H54 (cell line): Measurements from ENCODE around the gene SERGEF.

Experiments
- DNase-seq: peaks from one replicate; pipeline ENCODE4 v3.0.0; 2011; ENCODE audit warnings: low spot score, mixed read lengths; ENCODE audit not compliant: insufficient read length
- FAIRE-seq: peaks from 3 replicates; lab custom pipeline; 2011; peaks lifted over from hg19 to GRCh38; lab: Jason Lieb, UNC
- POLR2A ChIP-seq: IDR thresholded peaks from 2 replicates; pipeline ENCODE4 v1.6.1; 2011; ENCODE audit warnings: low read depth, mild to moderate bottlenecking, low read length

Gene SERGEF

GRCh38 chr11:17751558-17751957 is 261.3 kb downstream of the SERGEF start:
- TF ChIP-seq POLR2A = no peak
- FAIRE-seq (no peak), DNase-seq (no peak)

- FAIRE-seq (no peak), DNase-seq (no peak)
- TF ChIP-seq POLR2A = no peak
Observed at GRCh38 chr11:17750801-17751165, 262.1 kb downstream of the SERGEF start.

GRCh38 chr11:17750013-17750800 is 262.6 kb downstream of the SERGEF start:
- no peak for TF ChIP-seq POLR2A
- FAIRE-seq = no peak
- no peak for DNase-seq

- TF ChIP-seq POLR2A = no peak
- FAIRE-seq (no peak), DNase-seq (no peak)
Observed at GRCh38 chr11:17748761-17749721, 263.8 kb downstream of the SERGEF start.

- DNase-seq (no peak), FAIRE-seq (no peak)
- TF ChIP-seq POLR2A = no peak
Observed at GRCh38 chr11:17748044-17748443, 264.8 kb downstream of the SERGEF start.

- DNase-seq = no peak
- no peak for TF ChIP-seq POLR2A
- no peak for FAIRE-seq
Observed at GRCh38 chr11:17747131-17747955, 265.5 kb downstream of the SERGEF start.

- no peak for TF ChIP-seq POLR2A
- FAIRE-seq (no peak), DNase-seq (no peak)
Observed at GRCh38 chr11:17746096-17746495, 266.8 kb downstream of the SERGEF start.

GRCh38 chr11:17745023-17745772 is 267.6 kb downstream of the SERGEF start:
- FAIRE-seq (no peak), DNase-seq (no peak)
- no peak for TF ChIP-seq POLR2A

- peak; percentile 67 for DNase-seq
- TF ChIP-seq POLR2A = no peak
- FAIRE-seq = no peak
Observed at GRCh38 chr11:17744151-17744940, 268.5 kb downstream of the SERGEF start.

GRCh38 chr11:17743808-17744119 is 269.1 kb downstream of the SERGEF start:
- FAIRE-seq (no peak), DNase-seq (peak; percentile 81)
- no peak for TF ChIP-seq POLR2A

GRCh38 chr11:17743026-17743807 is 269.6 kb downstream of the SERGEF start:
- FAIRE-seq = no peak
- no peak for DNase-seq
- no peak for TF ChIP-seq POLR2A

- no peak for TF ChIP-seq POLR2A
- FAIRE-seq (no peak), DNase-seq (no peak)
Observed at GRCh38 chr11:17742019-17742418, 270.8 kb downstream of the SERGEF start.
